Astrocyte (in vitro differentiated cells and primary cell): Measurements from ENCODE around the gene CHRNA4. TPM values are rescaled to one million over a fixed set of nuclear protein-coding genes. Genes with fewer than 3 reads are reported as not detected.

Experiments used
- DNase-seq: peaks from one replicate; pipeline ENCODE4 v3.0.0-alpha.2; 2010; ENCODE audit warnings: low read depth
- FAIRE-seq: peaks from 2 replicates; lab custom pipeline; 2011; peaks lifted over from hg19 to GRCh38; lab: Jason Lieb, UNC
- H2AFZ ChIP-seq: 2 replicates; pipeline ENCODE4 v1.6.0; 2012; ENCODE audit warnings: low read depth, low read length, inconsistent platforms
- H3K27ac ChIP-seq: 2 replicates; pipeline ENCODE4 v1.5.1; 2011; ENCODE audit warnings: low read depth, low read length, inconsistent platforms
- H3K27me3 ChIP-seq: 2 replicates; pipeline ENCODE4 v1.6.0; 2011; ENCODE audit warnings: low read length, inconsistent platforms; ENCODE audit not compliant: insufficient read depth
- H3K36me3 ChIP-seq: 2 replicates; pipeline ENCODE4 v1.5.1; 2011; ENCODE audit warnings: low read length, inconsistent platforms; ENCODE audit not compliant: insufficient read depth
- H3K4me1 ChIP-seq: 2 replicates; pipeline ENCODE4 v1.5.1; 2011; ENCODE audit warnings: low read length, inconsistent platforms; ENCODE audit not compliant: insufficient read depth
- H3K4me2 ChIP-seq: 2 replicates; pipeline ENCODE4 v1.6.0; 2012; ENCODE audit warnings: low read length, inconsistent platforms
- H3K4me3 ChIP-seq: 2 replicates; pipeline ENCODE4 v1.5.1; 2011; ENCODE audit warnings: low read depth, mild to moderate bottlenecking, low read length, inconsistent platforms; ENCODE audit not compliant: insufficient read depth
- H3K79me2 ChIP-seq: 2 replicates; pipeline ENCODE4 v1.6.0; 2012; ENCODE audit warnings: mild to moderate bottlenecking, low read length, inconsistent platforms; ENCODE audit not compliant: insufficient read depth
- H3K9ac ChIP-seq: 2 replicates; pipeline ENCODE4 v1.6.0; 2012; ENCODE audit warnings: mild to moderate bottlenecking, low read length, inconsistent platforms
- H3K9me3 ChIP-seq: 2 replicates; pipeline ENCODE4 v1.5.1; 2012; ENCODE audit warnings: low read depth, mild to moderate bottlenecking, low read length, inconsistent platforms; ENCODE audit not compliant: insufficient read depth
- H4K20me1 ChIP-seq: 2 replicates; pipeline ENCODE4 v1.6.0; 2012; ENCODE audit warnings: low read length, inconsistent platforms; ENCODE audit not compliant: insufficient read depth
- H3K27ac Mint-ChIP-seq: one replicate; pipeline ENCODE4 v1.8.0; 2021; ENCODE audit warnings: mild to moderate bottlenecking, mixed read lengths; ENCODE audit not compliant: unreplicated experiment
- H3K27me3 Mint-ChIP-seq: one replicate; pipeline ENCODE4 v1.8.0; 2021; ENCODE audit warnings: low read depth, mixed read lengths; ENCODE audit not compliant: unreplicated experiment
- H3K36me3 Mint-ChIP-seq: one replicate; pipeline ENCODE4 v1.8.0; 2021; ENCODE audit warnings: low read depth, mixed read lengths; ENCODE audit not compliant: unreplicated experiment
- H3K4me1 Mint-ChIP-seq: one replicate; pipeline ENCODE4 v1.8.0; 2021; ENCODE audit warnings: low read depth, mixed read lengths; ENCODE audit not compliant: unreplicated experiment
- H3K4me3 Mint-ChIP-seq: one replicate; pipeline ENCODE4 v1.8.0; 2021; ENCODE audit warnings: mild to moderate bottlenecking, moderate library complexity, mixed read lengths; ENCODE audit not compliant: unreplicated experiment
- H3K9me3 Mint-ChIP-seq: one replicate; pipeline ENCODE4 v1.8.0; 2021; ENCODE audit warnings: mild to moderate bottlenecking, mixed read lengths; ENCODE audit not compliant: unreplicated experiment
- EZH2 ChIP-seq: IDR thresholded peaks from 2 replicates; pipeline ENCODE4 v1.6.1; 2012; ENCODE audit warnings: mild to moderate bottlenecking, low read length, inconsistent platforms; ENCODE audit not compliant: insufficient read depth
- total RNA-seq: library from RNA; stranded (reverse); gene quantifications from 2 replicates; pipeline ENCODE4 v1.2.1, GENCODE V29; 2021
- TF ChIP-seq, protein P1 (sequence below): IDR thresholded peaks from 2 replicates; pipeline ENCODE4 v1.5.1; 2011; ENCODE audit warnings: low read depth, mild to moderate bottlenecking, inconsistent platforms, low read length, moderate library complexity; ENCODE audit not compliant: insufficient read depth

CHRNA4 gene
- total RNA-seq, 1 donor from 2014 or later = 1.8 TPM

DNA sequence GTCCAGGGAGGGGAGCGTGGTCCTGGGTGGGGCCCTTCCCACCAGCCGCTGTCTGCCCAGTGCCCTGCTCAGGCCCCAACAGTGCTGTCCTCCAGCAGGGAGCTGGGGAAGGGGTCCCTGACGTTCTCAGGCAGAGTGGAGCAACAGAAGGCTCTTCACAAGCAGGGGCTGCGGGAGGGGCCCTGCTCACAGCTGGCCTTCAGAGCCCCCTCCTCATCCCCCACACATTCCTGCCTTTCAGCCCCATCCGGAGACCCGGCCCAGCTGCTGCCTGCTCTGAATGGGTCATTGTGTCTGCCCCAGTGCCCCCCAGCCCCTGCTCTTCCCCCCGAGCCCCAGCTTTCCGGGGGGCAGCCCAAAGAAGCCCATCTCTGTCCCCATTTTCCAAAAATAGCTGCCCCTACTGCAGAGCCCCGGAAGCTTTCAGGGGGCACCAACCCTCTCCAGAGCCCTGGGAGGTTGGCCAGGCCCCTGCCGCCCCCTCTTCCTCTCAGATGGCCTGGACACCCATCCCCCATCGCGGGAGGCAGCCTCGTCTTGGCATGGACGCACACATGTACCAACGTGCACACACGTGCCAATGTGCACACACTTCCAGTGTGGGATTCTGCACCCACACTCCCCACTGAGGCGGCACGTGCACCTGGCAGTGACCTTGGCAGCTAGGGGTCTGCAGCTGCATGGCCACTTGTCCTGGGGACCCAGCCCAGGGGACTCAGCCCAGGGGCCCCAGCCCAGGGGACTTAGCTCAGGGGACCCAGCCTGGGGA is 64.4 kb downstream of the CHRNA4 start:
- Histone ChIP-seq H3K79me2 (no peaks in the 10 kb centered on the region), H3K4me3 (no peak overlapping the region), H3K9ac (no peak overlapping the region), H3K4me1 (no peaks in the 10 kb centered on the region), H4K20me1 (peaks cover 10% of the 10 kb centered on the region), H3K27ac (no peak overlapping the region), H2AFZ (no peak overlapping the region), H3K9me3 (peaks cover 3% of the 10 kb centered on the region), H3K36me3 (no peaks in the 10 kb centered on the region), H3K27me3 (peaks cover 29% of the 10 kb centered on the region), H3K4me2 (no peak overlapping the region)
- TF ChIP-seq, protein P1, sequence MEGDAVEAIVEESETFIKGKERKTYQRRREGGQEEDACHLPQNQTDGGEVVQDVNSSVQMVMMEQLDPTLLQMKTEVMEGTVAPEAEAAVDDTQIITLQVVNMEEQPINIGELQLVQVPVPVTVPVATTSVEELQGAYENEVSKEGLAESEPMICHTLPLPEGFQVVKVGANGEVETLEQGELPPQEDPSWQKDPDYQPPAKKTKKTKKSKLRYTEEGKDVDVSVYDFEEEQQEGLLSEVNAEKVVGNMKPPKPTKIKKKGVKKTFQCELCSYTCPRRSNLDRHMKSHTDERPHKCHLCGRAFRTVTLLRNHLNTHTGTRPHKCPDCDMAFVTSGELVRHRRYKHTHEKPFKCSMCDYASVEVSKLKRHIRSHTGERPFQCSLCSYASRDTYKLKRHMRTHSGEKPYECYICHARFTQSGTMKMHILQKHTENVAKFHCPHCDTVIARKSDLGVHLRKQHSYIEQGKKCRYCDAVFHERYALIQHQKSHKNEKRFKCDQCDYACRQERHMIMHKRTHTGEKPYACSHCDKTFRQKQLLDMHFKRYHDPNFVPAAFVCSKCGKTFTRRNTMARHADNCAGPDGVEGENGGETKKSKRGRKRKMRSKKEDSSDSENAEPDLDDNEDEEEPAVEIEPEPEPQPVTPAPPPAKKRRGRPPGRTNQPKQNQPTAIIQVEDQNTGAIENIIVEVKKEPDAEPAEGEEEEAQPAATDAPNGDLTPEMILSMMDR = no peak
- TF ChIP-seq EZH2 = no peak
- DNase-seq (no peak), FAIRE-seq (no peak)
- Mint-ChIP-seq H3K4me3 (no peak overlapping the region), H3K36me3 (peaks cover 9% of the 10 kb centered on the region), H3K9me3 (no peaks in the 10 kb centered on the region), H3K27ac (no peak overlapping the region), H3K27me3 (peaks cover 10% of the 10 kb centered on the region), H3K4me1 (peaks cover 5% of the 10 kb centered on the region)

DNA sequence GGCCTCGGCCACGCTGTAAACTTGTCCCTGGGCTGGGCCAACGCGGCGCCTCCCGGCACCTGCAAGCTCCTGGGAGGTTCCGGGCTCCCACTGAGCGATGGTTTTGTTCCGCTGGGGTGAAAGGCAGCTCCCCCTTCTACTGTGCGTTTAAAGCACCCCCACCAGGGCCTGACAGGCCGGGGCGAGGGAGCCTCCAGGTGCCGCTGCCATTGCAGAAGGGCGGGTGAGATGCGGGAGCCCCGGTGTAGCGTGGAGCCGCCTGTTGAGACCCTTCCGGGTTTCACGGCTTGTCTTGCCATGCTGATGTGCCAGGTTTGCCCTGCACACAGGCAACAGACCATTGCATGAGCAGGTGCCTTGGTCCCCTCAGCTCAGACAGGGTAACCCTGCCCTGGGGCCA is 65.3 kb downstream of the CHRNA4 start:
- TF ChIP-seq EZH2 = peak; percentile 24
- TF ChIP-seq, protein P1 = no peak
- peaks cover 29% of the 10 kb centered on the region for H3K27me3 ChIP-seq
- no peaks in the 10 kb centered on the region for H3K4me1 ChIP-seq
- Mint-ChIP-seq H3K27ac (no peak overlapping the region), H3K9me3 (no peaks in the 10 kb centered on the region), H3K27me3 (peaks cover 10% of the 10 kb centered on the region), H3K4me3 (no peak overlapping the region), H3K4me1 (peaks cover 5% of the 10 kb centered on the region), H3K36me3 (peaks cover 9% of the 10 kb centered on the region)
- no peaks in the 10 kb centered on the region for H3K9me3 ChIP-seq
- no peak overlapping the region for H3K4me3 ChIP-seq
- peaks cover 17% of the 10 kb centered on the region for H4K20me1 ChIP-seq
- no peak overlapping the region for H3K9ac ChIP-seq
- no peak overlapping the region for H2AFZ ChIP-seq
- FAIRE-seq = no peak
- H3K79me2 ChIP-seq = no peaks in the 10 kb centered on the region
- no peak for DNase-seq
- no peak overlapping the region for H3K27ac ChIP-seq
- H3K36me3 ChIP-seq = no peaks in the 10 kb centered on the region
- no peak overlapping the region for H3K4me2 ChIP-seq

DNA sequence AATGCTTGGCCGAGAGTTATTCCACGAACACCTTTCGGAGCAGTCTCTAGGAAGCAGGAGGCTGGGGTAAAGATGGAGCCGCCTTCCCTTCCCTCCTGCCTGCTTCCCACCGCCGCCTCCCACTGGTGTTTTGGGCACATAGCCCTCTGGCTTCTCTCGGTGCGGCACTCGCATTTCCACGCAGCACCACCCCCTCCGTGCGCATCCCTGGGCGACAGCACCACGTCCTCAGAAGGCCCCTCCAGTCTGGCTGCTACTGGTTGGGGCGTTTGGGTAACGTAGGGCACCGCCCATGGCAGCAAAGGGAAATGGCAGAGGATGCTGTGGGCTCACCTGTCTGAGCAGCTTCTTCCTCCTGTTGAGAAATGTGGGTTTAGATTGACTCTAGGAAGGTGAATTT is 65.7 kb downstream of the CHRNA4 start:
- H3K9ac ChIP-seq = no peak overlapping the region
- Mint-ChIP-seq H3K4me1 (peaks cover 5% of the 10 kb centered on the region), H3K36me3 (peaks cover 9% of the 10 kb centered on the region), H3K9me3 (no peaks in the 10 kb centered on the region), H3K27ac (no peak overlapping the region), H3K4me3 (no peak overlapping the region), H3K27me3 (peaks cover 10% of the 10 kb centered on the region)
- no peaks in the 10 kb centered on the region for H3K4me1 ChIP-seq
- no peak for FAIRE-seq
- no peaks in the 10 kb centered on the region for H3K36me3 ChIP-seq
- no peak overlapping the region for H3K4me3 ChIP-seq
- TF ChIP-seq, protein P1 = no peak
- no peak for TF ChIP-seq EZH2
- no peak overlapping the region for H2AFZ ChIP-seq
- H3K79me2 ChIP-seq = no peaks in the 10 kb centered on the region
- H3K9me3 ChIP-seq = no peaks in the 10 kb centered on the region
- H3K27me3 ChIP-seq = peaks cover 29% of the 10 kb centered on the region
- H3K27ac ChIP-seq = no peak overlapping the region
- H4K20me1 ChIP-seq = peaks cover 21% of the 10 kb centered on the region
- DNase-seq = no peak
- no peak overlapping the region for H3K4me2 ChIP-seq
